ENCODE measurements around the gene UNK.
"Not testable (repeated sequence)": the region's sequence is repeated elsewhere in the genome, so short reads cannot be mapped to it uniquely, and the experiment has no call there.

The UNK gene

DNA sequence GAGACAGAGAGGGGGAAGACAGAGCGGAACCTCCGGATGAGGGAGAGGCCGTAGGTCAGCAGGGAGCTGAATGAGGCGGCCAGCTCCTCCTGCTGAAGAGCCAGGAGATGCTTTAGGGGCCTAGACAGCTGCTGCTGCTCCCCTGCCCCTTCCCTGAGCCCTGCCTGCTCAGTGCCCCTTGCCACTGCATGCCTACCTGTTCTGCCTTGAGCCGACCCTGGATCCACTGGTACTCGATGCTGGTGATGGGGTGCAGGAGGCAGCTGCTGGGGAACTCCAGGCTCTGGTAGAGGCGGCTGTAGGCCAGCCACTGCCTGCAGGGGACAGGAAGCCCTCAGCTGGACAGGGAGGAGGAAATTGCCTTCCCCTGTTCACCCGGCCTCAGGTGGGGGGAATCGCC, 52.0 kb downstream of the UNK start:
- no peak for DNase-seq (ENCODE audit: low spot score)

DNA sequence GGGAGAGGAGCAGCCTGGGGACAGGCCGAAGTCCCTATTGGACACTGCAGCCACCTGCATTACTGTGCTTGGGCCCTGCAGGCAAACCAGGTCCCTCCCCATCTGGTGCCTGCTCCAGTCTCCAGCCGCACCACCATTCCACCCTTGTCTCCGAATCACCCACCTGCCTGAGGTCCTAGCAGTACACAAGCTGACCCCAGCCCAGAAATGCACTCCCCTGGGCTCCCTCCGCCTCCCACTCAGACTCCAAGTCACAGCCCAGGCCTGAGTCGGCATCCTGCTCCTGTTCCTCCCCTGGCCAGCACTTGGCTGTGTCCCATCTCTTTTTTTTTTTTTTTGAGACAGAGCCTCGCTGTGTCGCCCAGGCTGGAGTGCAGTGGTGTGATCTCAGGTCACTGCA, 53.3 kb downstream of the UNK start:
- DNase-seq (ENCODE audit: low spot score), result no peak

DNA sequence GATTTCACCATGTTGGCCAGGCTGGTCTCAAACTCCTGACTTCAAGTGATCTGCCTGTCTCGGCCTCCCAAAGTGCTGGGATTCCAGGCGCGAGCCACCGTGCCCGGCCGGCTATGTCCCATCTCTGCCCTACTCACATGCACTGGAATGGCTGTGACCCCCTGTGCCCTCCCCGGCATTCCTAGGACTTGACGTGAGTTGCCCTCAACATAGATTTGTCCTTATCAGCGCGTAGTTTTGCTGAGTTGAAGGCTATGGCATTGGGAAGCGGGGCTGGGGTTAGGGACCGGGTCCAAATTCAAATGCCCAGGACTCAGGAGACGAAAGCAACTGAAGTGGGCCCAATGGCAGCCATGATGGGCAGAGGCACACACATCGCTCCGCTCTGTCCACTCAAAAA, 53.8 kb downstream of the UNK start:
- DNase-seq (ENCODE audit: low spot score), result no peak

DNA sequence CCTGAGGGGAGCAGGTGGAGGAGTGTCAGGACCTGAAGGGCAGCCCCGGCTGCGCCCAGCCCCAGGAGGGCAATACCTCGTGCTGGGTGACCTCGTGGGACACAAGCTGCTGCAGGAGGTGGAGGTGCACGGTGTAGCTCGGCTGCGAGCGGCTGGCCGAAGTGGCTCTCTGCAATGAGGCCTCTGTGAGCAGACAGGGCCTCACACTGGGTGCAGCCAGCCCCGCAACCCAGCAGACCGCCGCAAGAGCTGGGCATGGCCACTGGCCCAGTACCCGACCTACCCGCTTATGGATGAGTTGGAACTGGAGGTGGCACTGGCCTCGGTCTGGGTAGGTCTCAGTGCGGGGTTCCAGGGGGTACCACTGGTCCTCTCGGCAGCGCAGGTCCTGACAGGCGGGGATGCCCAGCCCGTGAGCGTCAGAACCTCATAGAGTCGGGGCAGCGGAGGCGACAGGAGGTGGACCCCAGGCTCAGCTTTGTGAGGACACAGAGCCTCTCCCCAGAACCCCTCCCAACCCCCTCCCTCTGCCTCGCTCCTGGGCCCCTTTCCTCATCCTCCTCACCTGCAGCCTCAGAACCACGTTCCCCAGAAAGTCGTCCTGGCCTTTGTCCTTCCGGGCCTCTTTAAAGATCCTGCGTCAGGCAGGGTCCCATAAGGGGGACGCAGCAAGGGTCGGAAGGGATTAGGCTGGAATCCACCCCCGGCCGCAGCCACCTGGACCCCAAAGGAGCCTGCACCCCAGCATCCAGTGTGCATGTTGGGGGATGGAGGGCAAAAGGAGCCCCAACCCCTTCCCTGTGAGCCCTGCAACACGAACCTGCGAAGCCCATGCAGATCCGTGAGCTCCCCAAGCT, 55.6 kb downstream of the UNK start:
- DNase-seq (ENCODE audit: low spot score), result no peak

DNA sequence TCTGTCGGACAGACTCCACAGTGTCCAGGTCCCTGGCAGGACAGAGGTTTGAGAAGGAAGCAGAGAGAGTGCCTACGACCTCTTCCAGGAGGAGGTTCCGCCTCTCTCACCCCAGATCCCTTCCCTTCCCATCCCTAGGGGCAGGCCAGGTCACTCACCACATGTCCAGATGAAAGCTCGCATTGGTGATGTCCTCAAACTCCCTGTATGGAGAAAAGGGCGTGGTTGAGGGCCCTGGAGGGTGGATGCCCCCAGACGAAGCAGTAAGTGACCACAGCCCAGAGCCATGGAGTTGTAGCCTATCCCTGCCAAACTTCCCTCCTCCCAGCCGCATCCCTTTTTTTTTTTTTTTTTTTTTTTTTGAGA, 56.2 kb downstream of the UNK start:
- no peak for DNase-seq (ENCODE audit: low spot score)

DNA sequence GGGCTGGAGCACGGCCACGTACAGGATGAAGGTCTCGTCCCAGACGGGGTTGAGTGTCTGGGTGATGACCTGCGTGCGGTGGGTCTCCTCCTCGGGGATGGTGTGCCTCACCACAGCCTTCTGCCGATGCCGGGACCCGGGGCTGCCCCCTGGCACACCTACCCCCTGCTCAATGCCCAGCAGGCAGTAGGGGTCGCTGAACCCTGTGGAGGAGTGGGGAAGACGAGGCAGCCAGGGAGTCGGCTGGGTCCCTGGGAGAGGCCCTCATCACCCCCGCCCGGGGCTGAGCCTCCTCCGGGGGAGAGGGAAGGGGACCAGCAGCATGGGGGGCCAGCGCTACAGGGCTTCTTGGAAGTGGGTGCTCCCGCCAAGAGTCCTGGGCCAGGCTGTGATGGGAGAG, 57.8 kb downstream of the UNK start:
- DNase-seq (ENCODE audit: low spot score), result no peak

DNA sequence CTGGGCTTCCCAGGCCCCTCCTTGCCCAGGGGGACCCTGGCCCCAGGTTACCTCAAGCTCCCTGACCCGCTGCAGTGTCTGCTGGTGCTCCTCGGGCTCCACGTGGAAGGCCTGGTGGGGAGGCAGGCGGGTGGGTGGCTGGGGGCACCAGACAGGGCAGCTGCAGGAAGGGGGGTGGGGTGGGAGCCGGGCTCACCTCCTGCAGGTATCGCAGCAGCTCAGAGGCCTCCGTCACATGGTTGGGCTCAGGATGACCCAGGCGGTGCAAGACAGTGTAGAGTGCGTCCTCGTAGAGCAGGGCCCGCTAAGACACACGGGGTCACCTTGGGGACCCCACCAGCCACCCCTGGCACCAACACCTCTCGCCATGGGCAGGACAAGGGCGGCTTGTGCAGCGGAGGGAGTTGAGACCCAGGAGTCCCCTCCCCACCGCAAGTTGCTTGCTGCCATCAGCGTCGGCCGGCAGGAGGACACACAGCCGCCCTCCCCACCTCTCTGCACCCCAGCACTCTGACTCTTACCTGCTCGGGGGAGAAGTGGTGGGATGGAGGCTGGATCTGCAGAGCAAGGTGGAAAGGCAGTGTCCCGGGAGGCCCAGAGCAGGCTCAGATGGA, 58.5 kb downstream of the UNK start:
- DNase-seq (ENCODE audit: low spot score), result no peak

DNA sequence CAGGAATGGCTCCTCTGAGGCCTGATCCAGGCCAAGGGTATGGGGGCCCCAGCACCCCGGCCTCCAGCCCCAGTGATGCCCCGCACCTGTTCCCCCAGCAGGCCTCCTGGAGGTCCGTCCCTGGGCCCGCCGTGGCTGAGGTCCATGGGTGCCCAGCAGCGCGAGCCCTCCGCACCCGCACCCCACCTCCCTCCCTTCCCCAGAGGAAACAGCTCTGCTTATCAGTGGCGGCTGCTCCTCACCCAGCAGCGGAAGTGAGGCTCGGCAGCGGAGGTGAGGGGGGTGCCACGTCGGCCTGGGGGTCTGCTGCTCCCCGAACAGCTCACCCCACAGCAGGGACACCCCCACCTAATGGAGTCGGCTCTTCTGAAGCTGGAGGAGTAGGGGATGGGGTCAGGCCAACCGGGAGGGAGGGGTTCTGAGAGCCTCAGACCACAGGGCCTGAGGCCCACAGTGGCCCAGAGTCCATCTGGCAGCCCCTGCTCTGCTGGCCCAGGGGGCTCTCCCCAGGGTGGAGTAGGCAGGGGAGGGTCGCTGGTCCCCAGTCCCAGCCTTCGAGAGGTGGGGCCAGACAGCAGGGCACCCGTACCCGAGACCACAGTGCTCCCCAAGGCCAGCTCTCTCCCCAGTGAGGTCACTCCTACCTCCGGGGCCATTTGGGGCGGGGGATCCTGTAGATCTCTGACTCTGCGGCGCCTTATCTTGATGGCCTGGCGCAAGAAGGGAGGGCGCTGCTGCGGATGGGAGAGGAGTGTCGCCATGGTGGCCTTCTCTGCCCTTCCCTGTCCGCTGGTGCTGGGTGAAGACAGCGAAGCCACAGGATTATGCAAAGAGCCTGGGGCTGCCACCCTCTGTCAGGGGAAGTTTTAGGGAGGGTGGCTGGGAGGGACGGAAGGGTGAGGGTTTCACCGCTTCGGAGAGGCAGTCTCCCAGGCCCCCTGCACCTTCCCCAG, 59.2 kb downstream of the UNK start, which contains the start of gene UNC13D:
UNC13D (minus strand) TSS at position 828 of the 953 bp plus-strand sequence; CDS start at position 761, 67 bp downstream.
- no peak for DNase-seq (ENCODE audit: low spot score)

DNA sequence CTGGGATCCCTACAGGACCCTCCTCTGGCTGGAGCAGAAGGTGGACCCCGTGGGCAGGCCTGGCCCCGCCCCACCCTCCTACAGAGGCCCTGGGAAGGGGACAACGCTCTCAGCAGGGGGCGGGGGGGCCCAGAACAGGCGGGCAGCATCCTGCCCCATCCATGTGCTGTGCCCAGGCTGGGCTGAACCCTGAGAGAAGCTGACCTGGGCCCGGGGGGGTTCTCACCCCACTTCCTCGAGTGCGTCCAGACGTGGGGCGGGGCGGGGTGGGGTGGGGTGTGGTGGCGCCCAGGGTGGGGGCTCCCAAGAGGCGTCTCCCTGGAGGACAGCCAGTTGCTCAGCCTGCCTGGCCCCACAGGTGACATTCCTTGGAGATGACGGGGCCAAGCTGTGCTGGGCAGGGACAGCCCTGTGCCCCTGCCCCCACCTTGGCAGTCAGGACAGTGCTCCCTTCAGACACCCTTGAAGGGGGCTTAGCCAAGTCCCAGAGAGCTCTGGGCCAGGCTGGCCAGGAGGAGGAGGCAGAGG, 60.0 kb downstream of the UNK start:
- no peak for DNase-seq (ENCODE audit: low spot score)

DNA sequence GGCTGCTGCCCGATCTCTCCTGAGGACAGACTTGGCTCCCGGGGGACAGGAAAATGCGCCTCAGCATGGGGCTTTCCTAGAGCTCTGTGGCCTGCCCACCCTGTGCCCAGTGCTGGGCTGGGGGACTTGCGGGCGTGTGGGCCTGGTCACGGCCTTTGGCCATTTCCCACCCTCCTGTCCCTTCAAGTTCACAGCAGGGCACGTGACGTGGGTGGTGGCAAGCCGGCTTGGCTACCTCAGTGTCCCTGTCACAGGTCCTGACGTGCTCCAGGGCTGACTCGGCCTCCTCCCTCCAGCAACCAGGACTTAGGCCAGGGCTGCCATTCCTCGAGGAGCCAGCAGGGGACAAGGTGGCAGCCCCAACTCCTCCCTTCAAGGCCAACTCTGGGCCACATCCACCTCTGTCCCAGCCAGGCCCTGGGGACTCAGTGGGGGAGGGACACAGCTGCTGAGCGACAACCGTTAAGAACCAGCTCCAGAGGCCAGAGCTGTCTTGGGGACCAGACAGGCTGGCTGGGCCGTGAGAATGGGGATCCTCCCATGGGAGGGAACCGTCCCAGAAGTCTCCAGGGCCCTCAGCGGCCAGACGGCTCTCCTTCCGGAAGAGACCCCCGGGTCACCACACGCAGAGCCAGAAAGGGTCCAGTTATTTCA, 60.6 kb downstream of the UNK start:
- peak; percentile 92 for DNase-seq (ENCODE audit: low spot score)

DNA sequence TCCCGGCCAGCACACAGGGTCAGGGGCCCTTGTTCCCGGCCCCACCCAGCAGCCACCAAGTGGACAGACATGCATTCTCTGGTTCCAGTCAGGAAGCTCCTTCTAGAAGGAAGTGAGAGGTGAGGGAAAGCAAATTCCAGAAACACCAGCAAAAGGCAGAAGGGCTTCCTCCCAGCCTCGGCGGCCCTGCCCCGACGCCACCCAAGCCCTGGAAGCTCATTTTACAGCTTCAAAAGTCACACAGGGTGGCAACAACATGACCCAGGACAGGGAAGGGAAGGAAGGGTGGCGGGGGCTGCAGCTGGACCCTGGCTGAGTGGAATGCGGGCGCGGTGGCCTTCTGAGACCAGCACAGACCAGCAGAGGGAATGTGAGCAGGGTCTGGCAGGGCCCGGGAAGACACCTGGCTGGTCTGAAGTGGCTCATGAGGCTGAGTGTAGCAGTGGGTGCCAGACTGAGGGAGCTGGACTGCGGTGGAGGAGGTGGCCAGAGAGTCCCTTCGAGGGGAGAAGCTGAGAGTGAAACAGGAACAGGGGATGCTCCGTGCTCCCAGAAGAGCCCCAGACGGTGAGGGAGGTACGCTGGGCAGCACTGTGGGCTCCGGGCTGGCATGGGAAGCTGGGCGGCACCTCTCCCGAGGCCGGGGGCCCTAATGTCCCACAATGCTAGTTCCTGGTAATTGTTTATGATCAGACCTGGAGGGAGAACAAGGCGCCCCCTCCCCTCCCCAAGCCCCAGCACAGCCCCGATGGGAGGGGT, 61.5 kb downstream of the UNK start:
- no peak for DNase-seq (ENCODE audit: low spot score)

DNA sequence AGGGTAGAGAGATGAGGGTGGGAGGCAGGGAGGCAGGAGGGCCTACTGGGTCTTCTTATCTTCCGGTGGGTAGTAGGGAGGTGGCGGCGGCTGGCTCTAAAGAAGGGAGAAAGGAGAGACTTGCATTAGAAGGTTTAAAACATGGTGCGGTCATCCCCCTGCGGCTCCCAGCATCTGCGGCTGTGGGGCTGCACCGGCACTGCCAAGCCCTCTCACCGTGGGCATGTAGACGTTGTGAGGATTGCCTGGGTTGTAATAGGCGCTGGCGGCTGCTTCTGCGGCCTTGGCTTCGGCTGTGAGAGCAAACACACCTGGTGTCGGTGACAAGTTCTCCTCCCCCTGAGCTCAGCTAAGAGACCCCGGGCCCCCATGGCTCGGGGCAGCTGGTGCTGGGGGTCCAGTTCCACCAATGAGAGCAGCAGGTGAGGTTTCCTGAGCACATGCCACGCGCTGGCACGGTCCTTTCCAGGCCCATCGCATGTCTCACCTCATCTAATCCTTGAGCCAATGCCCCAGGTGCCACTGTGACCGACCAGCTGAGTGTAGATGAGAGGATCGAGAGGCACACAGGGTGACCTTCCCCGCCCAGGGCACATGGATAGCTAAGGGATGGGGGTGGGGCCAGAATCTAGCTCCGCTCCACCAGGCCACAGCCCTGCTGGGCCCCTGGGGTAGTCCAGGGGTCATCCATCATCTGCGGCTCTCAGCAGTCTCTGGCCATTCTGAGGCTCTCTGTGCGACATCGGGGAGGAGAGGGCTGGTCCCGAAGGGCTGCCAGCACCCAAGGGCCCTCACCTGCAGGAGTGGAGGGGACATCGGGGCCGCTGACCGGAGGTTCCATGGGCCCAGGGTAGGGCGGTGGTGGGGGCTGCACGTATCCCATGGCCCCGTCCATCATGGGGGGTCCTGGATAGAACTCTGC, 62.3 kb downstream of the UNK start:
- DNase-seq (ENCODE audit: low spot score), result no peak

DNA sequence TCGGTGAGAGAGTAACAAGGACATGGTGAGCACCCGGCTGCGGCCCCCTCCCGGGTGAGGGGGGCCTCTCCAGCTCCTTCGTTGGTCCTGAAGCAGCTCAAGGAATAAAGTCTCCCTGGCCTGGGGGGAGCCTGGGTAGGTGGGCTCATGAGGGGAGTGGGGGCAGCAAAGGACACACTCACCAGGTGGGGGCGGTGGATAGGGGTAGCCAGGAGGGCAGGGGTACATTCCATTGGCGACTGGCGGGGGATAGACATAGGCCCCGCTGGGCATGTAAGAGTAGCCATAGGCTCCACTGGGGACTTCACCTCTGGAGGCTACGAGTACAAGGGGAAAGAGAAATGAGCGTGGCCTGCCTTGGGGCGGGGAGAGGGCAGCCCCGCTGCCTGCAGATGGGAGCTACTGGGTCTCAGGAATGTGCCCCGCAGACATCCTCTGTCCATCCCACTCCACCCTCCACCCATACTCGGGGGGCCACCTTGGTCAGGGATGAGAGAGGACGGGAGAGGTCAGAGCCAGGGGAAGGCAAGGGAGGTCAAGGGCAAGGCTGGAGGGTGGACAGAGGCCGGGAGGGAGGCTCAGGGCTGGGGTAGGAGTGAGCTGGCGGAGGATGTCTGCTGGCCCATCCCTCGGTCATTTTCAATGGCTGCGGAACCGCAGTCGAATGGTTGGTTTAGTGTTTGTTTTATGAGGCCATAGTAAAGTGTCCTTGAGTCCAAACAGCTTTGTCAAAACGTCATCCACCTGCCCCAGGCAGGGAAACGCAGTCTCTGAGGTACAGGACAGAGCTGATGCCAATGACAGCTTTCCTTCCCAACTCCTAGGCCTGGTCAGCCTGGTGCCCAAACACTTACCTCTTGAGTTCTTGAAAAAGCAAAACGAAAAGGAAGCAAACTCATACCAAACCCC, 63.3 kb downstream of the UNK start:
- DNase-seq (ENCODE audit: low spot score), result no peak

DNA sequence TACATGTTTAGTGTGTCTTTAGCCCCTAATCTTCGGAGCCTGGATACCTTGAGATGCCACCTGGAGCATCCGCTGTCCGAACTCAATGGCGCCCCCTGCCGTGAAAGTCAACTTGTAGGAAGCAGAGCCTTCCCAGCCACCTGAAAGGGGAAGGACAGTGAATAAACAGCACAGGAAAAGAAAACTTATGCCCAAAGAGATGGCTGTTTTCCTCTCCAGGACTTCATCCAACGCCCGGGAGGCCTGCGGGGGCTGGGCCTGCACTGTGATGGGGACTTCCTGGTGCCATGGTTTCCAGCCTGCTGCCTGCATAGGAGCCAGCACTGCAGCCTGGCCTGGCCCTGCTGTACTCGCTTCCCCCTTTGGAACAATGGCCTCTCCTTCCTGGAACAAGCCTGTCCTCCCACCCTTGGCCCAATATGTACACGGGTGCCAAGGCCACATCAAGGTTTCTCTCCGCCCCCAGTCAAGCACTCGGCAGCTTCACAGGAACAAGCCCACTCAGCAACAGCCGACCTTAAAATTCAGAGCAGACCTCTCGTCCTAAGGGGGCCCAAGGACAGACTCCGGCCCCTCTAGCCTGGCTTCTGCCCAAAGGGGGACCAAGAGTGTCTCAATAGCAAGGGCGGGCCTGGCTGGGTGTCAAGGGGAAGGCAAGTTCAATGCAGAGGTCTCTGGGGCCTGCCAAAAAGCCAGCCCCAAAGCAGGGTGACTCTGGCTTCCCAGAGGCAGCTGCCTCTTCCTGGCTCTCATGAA, 64.1 kb downstream of the UNK start:
- DNase-seq (ENCODE audit: low spot score), result peak; percentile 82

DNA sequence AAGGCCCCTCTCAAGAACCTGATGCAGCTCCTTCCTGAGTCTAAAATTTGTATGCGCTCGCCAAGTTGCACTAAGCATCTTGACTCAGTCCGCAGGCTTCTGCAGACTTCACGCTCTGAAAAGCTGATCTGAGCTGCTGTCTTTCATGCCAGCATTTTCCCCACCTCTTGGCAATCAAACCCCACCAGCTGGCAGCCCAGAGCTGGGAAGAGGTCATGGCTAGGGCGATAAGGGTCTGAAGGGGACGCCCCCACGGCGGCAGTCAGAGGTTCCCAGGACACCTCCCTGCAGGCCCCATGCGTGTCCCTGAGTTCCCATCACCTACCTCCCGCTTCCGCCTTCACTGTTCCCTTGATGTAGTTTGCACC, 64.7 kb downstream of the UNK start:
- no peak for DNase-seq (ENCODE audit: low spot score)

DNA sequence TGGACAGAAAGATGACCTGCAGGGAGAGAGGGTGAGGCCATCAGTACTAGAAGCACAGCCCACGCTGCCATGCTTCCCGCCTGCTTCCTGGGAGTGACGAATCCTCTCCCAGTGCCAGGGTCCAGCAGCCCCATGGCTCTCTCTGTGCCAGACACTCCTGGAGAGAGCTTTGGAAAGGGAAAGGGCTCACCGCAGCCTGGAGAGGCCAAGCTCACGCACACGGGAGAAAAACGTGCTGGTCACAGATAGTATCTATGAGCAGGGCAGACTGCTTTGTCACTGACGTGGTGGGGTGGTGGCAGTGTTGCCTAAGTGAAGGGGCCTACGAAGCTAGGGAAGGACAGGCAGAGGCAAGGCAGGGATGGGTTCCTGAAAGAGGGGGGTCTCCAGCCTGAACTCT, 65.1 kb downstream of the UNK start:
- DNase-seq (ENCODE audit: low spot score), result no peak

DNA sequence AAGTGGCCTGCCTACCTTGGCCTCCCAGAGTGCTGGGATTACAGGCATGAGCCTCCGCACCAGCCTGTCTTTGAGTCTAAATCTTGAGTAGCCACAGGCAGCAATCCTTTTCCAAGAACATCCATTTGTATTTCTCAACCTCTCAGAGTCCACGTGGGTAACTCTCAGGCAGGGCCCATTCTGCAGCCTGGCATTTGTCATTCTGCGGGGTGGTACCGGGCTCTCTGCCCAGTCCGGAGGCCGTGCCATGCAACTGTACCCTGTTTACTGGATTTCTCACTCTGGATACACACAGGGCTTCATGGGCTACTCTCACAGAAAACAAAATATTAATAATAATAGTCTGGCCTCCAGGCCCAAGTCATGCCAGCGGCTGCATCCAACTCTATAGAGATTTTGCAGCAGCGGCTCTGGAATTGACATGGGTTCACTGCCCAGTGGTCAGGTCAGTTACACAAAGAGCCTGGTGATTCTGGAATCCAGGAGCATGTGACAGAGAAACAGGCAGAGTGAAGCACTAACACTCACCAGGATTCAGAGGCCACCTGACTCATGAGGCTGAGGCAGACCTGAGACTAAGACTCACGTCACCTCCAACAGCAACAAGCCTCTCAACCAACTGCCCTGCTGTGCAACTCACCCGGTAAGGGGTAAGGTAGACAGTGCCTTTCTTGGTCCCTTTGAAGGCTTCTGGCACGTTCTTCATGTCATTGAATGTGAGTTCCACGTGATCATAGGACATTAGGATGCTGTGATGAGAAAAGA, 66.5 kb downstream of the UNK start:
- no peak for DNase-seq (ENCODE audit: low spot score)

DNA sequence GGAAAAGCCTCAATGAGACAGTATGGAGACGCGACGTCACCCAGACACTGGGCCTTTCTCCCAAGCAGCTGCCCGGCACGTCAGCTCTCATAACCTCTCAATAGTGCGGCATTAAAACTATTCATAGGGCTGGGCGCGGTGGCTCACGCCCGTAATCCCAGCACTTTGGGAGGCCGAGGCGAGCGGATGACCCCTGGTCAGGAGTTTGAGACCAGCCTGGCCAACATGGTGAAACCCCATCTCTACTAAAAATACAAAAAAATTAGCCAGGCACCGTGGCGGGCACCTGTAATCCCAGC, 67.0 kb downstream of the UNK start:
- not testable (repeated sequence) for DNase-seq (ENCODE audit: low spot score)

All from D341Med (cell line).